MCF 10A (cell line): ENCODE results near the gene SIGLEC1. TPM values are rescaled to one million over a fixed set of nuclear protein-coding genes. Genes with fewer than 3 reads are reported as not detected.

ENCODE experiments used
- BruUV-seq: library from RNA; stranded (reverse); fragments of 400-500 nt; replicated peaks from 2 replicates; lab custom pipeline; 2021; lab: Mats Ljungman, UMichigan
- CTCF ChIA-PET: fragments of 300-600 bp; sonication (Branson Sonifier 250); formaldehyde crosslinking; extraction: SDS; loops from one replicate; lab custom pipeline; 2021; ENCODE audit warnings: antibody characterized with exemption, inconsistent platforms; lab: Yijun Ruan, JAX
- POLR2A ChIA-PET: fragments of 300-600, 350-650 bp; sonication (Branson Sonifier 250); formaldehyde crosslinking; extraction: SDS; loops from one replicate; lab custom pipeline; 2020; ENCODE audit warnings: antibody characterized with exemption, inconsistent platforms; lab: Yijun Ruan, JAX
- DNase-seq: peaks from one replicate; pipeline ENCODE4 v3.0.0-alpha.2; 2018; ENCODE audit not compliant: unreplicated experiment
- H3K27ac Mint-ChIP-seq: one replicate; pipeline ENCODE4 v1.8.0; 2022; ENCODE audit warnings: mild to moderate bottlenecking, low read depth, mixed read lengths; ENCODE audit not compliant: unreplicated experiment
- H3K27me3 Mint-ChIP-seq: one replicate; pipeline ENCODE4 v1.8.0; 2022; ENCODE audit warnings: mixed read lengths; ENCODE audit not compliant: insufficient read depth, unreplicated experiment
- H3K36me3 Mint-ChIP-seq: one replicate; pipeline ENCODE4 v1.8.0; 2022; ENCODE audit warnings: mild to moderate bottlenecking, moderate library complexity, mixed read lengths; ENCODE audit not compliant: insufficient read depth, unreplicated experiment
- H3K4me1 Mint-ChIP-seq: one replicate; pipeline ENCODE4 v1.8.0; 2022; ENCODE audit warnings: mixed read lengths; ENCODE audit not compliant: insufficient read depth, unreplicated experiment
- H3K4me3 Mint-ChIP-seq: one replicate; pipeline ENCODE4 v1.8.0; 2022; ENCODE audit warnings: mild to moderate bottlenecking, moderate library complexity, mixed read lengths; ENCODE audit not compliant: unreplicated experiment
- H3K9me3 Mint-ChIP-seq: one replicate; pipeline ENCODE4 v1.8.0; 2022; ENCODE audit warnings: mixed read lengths; ENCODE audit not compliant: unreplicated experiment
- CTCF ChIP-seq: fragments of 200-600 bp; IDR thresholded peaks from one replicate; pipeline ENCODE4 v1.8.0; 2022; ENCODE audit warnings: antibody characterized with exemption, mild to moderate bottlenecking; ENCODE audit not compliant: unreplicated experiment
- intact Hi-C: fragments of 100-400 bp; cut with micrococcal nuclease; formaldehyde crosslinking; loops from 2 replicates; pipeline ENCODE4 v1.14.1; 2022
- total RNA-seq: library from RNA; stranded (reverse); gene quantifications from 2 replicates; pipeline ENCODE4 v1.2.3, GENCODE V29; 2022

The SIGLEC1 gene
- total RNA-seq, 1 experiment from 2014 or later: not detected

- TF ChIP-seq CTCF: no peak
- Mint-ChIP-seq H3K4me3 (no peak overlapping the region), H3K36me3 (no peaks in the 10 kb centered on the region), H3K27me3 (peaks cover 11% of the 10 kb centered on the region), H3K27ac (no peak overlapping the region), H3K4me1 (no peaks in the 10 kb centered on the region), H3K9me3 (no peaks in the 10 kb centered on the region)
- ChIA-PET POLR2A (interaction anchor here (0.6 to 0.7 kb wide), 3 partner anchors 15 to 107 kb away, joined by 3 read pairs; no protein-coding TSS in a partner anchor), CTCF (interaction anchor here (0.6 to 8.9 kb wide), 4 partner anchors 28 to 174 kb away, joined by 3 to 154 read pairs (median 6); partner anchors contain the start of gene ADISSP)
- no peak for DNase-seq
- intact Hi-C loops: no loop called here
- no TSS peak for BruUV-seq
These were observed 31.6 kb downstream of the SIGLEC1 start for GRCh38 chr20:3680701-3681351.

- Mint-ChIP-seq H3K27me3 (peaks cover 19% of the 10 kb centered on the region), H3K4me1 (no peaks in the 10 kb centered on the region), H3K9me3 (no peaks in the 10 kb centered on the region), H3K27ac (no peak overlapping the region), H3K4me3 (no peak overlapping the region), H3K36me3 (no peaks in the 10 kb centered on the region)
- TF ChIP-seq CTCF: no peak
- DNase-seq: no peak
- POLR2A ChIA-PET: interaction anchor here (0.6 kb wide), 1 partner anchor 106 kb away, joined by 3 read pairs; no protein-coding TSS in a partner anchor
- intact Hi-C loops: loop anchor here (10.0 kb wide), 1 partner anchor 115 kb away; no protein-coding TSS in a partner anchor
- no TSS peak for BruUV-seq
- CTCF ChIA-PET: interaction anchor here (0.6 to 8.9 kb wide), 7 partner anchors 29 to 361 kb away, joined by 3 to 154 read pairs (median 3); partner anchors contain the start of gene ADISSP
These were observed 32.4 kb downstream of the SIGLEC1 start for GRCh38 chr20:3679749-3680700.

GRCh38 chr20:3678856-3679720 lies 33.3 kb downstream of the SIGLEC1 start:
- CTCF ChIA-PET: interaction anchor here (0.6 to 8.9 kb wide), 16 partner anchors 8 to 932 kb away, joined by 3 to 154 read pairs (median 5); partner anchors contain the start of genes ADISSP and SPEF1
- Mint-ChIP-seq H3K4me1 (no peaks in the 10 kb centered on the region), H3K27ac (no peak overlapping the region), H3K4me3 (no peak overlapping the region), H3K36me3 (no peaks in the 10 kb centered on the region), H3K27me3 (peaks cover 28% of the 10 kb centered on the region), H3K9me3 (no peaks in the 10 kb centered on the region)
- intact Hi-C loops: loop anchor here (10.0 kb wide), 1 partner anchor 114 kb away; no protein-coding TSS in a partner anchor
- POLR2A ChIA-PET: no interaction called here
- TF ChIP-seq CTCF: no peak
- DNase-seq: no peak
- no TSS peak for BruUV-seq
